BE2C (cell line): ENCODE measurements around the gene VSIG10L.

Experiments used
- DNase-seq: peaks from one replicate; pipeline ENCODE4 v3.0.0-alpha.2; 2020
- H3K27me3 ChIP-seq: fragments of 250-450 bp; sonication (Bioruptor Pico); 2 replicates; pipeline ENCODE4 v1.5.1; 2020; ENCODE audit warnings: mild to moderate bottlenecking
- H3K36me3 ChIP-seq: fragments of 250-450 bp; sonication (Bioruptor Pico); 2 replicates; pipeline ENCODE4 v1.5.1; 2020; ENCODE audit warnings: mild to moderate bottlenecking
- H3K4me1 ChIP-seq: fragments of 250-450 bp; sonication (Bioruptor Pico); 2 replicates; pipeline ENCODE4 v1.5.1; 2020
- H3K4me3 ChIP-seq: 2 replicates; pipeline ENCODE4 v1.5.1; 2011; ENCODE audit warnings: low read depth, low read length
- H3K9me3 ChIP-seq: fragments of 250-450 bp; sonication (Bioruptor Pico); 2 replicates; pipeline ENCODE4 v1.5.1; 2020
- TF ChIP-seq, protein P1 (sequence below): IDR thresholded peaks from 2 replicates; pipeline ENCODE4 v1.5.1; 2012; ENCODE audit warnings: mild to moderate bottlenecking, low read depth, low read length

The VSIG10L gene

DNA sequence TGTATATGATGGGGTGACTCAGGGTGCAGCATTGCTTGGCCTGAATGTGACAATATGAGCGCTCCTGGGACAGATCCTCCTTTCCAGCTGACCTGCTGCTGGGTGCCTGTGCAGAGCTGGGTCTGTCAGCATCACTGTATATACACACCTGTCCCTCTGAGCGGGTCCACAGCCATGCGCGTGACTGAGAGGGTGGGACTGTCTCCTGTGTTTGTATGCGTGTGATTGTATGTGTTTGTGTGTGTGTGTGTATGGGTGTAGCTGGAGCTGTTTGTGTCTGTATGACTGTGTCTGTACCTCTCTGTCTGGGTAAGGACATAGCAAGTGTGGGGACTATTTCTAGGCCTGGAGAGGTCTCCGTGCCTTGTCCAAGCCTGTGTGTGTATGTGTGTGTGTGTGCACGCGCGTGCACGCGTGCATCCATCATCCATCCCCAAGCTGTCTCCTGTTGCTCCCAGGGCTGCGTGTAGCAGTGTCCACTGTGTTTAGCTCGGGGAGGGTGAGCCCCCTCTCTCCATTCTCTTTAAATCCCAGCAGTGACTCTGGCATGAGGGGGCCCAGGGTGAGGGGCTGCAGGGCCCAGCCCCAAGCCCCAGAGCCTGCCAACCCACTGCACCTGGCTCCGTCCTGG lies 22.2 kb downstream of the VSIG10L start:
- Histone ChIP-seq H3K36me3 (no peaks in the 10 kb centered on the region), H3K4me1 (peaks cover 3% of the 10 kb centered on the region; the same call in 1 of the 2 replicates), H3K9me3 (no peaks in the 10 kb centered on the region), H3K27me3 (no peaks in the 10 kb centered on the region), H3K4me3 (no peak overlapping the region; the same call in 1 of the 2 replicates)
- no peak for DNase-seq
- TF ChIP-seq, protein P1, sequence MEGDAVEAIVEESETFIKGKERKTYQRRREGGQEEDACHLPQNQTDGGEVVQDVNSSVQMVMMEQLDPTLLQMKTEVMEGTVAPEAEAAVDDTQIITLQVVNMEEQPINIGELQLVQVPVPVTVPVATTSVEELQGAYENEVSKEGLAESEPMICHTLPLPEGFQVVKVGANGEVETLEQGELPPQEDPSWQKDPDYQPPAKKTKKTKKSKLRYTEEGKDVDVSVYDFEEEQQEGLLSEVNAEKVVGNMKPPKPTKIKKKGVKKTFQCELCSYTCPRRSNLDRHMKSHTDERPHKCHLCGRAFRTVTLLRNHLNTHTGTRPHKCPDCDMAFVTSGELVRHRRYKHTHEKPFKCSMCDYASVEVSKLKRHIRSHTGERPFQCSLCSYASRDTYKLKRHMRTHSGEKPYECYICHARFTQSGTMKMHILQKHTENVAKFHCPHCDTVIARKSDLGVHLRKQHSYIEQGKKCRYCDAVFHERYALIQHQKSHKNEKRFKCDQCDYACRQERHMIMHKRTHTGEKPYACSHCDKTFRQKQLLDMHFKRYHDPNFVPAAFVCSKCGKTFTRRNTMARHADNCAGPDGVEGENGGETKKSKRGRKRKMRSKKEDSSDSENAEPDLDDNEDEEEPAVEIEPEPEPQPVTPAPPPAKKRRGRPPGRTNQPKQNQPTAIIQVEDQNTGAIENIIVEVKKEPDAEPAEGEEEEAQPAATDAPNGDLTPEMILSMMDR = no peak

DNA sequence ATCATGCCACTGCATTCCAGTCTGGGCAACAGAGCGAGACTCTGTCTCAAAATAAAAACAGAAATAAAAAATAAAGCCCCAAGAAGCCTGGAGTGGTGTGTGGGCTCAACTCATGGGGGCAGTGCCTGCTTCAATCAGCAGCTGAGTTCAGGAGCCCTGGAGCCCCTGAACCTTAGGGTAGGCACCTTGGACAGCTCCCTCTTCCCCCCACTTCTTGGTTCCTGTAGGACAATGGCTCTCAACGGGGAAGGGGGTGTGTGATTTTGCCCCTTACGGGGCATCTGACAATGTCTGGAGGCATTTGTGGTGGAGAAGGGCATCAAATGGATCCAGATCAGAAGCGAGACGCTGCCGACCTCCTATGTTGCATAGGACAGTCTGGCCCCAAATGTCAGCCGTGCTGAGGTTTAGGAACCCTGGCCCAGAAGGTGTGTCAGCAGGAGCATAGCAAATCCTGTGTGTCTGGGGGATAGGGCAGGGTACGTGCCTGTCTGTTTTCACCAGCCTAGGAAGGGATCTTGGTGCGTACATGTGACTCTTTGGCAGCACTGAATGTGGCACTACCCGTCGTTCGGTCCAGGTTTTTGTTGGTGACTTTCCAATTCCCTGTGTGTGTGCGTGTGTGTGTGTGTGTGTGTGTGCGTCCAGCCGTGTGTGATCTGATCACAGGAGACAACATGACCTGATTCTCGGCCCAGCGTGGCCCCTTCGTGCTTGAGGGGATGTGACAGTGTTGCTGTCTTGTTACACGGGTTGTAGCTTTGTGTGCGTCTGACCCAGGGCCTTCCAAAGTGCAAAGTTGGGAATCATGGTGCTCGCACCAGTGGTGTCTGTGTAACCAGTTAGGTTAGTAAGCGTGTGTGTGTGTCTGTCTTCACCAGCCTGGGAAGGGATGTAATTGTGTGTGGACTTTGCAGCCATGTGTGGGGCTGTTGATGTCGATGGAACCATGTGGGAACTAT lies 23.0 kb downstream of the VSIG10L start:
- Histone ChIP-seq H3K27me3 (no peaks in the 10 kb centered on the region), H3K36me3 (no peaks in the 10 kb centered on the region), H3K4me1 (peaks cover 3% of the 10 kb centered on the region; the same call in 1 of the 2 replicates), H3K9me3 (no peaks in the 10 kb centered on the region), H3K4me3 (no peak overlapping the region)
- DNase-seq = no peak
- TF ChIP-seq, protein P1 = no peak

DNA sequence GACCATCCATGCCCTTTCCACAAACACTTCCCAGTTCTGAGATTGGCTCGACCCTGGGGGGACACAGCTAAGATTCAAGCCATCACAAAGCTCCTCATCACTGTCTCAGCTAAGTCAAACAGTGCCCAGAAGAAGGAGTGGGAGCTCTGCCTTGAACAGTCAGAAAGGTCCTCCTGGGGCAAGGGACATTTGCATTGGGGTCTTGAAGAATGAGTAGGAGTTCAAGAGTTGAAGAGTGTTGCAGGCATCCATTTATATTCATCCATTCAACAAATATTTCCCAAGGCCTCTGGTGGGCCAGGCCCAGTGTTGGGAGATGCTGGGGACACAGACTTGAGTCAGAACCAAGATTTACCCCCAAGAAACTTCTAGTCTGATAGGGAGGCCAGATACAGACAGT lies 24.0 kb downstream of the VSIG10L start:
- TF ChIP-seq, protein P1 = no peak
- Histone ChIP-seq H3K9me3 (no peaks in the 10 kb centered on the region), H3K27me3 (no peaks in the 10 kb centered on the region), H3K4me1 (0 out of 2 replicates have a peak, but pooled peaks cover 3% of the 10 kb centered on the region), H3K36me3 (no peaks in the 10 kb centered on the region), H3K4me3 (no peak overlapping the region)
- no peak for DNase-seq

DNA sequence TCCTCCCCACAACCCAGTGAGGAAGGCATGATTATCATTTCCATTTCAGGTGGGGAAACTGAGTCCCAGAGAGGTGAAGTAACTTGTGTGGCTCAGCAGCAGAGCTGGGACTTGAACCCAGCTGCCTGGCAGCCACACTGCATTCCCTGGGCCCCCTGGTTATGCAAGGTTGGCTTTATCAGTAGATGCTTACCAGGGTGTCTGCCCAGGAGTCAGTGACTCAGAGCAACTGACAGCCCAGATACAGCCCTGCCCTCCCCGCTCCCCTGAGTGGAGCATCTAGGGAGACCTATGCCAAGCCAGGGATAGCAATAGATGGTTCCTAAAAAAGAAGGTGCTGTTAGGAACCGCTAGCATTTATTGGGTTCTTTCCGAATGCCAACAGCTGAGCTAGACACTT lies 24.6 kb downstream of the VSIG10L start:
- H3K4me3 ChIP-seq = no peak overlapping the region
- TF ChIP-seq, protein P1 = no peak
- DNase-seq = no peak
- H3K9me3 ChIP-seq = no peaks in the 10 kb centered on the region
- H3K4me1 ChIP-seq = 0 out of 2 replicates have a peak, but pooled peaks cover 3% of the 10 kb centered on the region
- no peaks in the 10 kb centered on the region for H3K27me3 ChIP-seq
- H3K36me3 ChIP-seq = no peaks in the 10 kb centered on the region

DNA sequence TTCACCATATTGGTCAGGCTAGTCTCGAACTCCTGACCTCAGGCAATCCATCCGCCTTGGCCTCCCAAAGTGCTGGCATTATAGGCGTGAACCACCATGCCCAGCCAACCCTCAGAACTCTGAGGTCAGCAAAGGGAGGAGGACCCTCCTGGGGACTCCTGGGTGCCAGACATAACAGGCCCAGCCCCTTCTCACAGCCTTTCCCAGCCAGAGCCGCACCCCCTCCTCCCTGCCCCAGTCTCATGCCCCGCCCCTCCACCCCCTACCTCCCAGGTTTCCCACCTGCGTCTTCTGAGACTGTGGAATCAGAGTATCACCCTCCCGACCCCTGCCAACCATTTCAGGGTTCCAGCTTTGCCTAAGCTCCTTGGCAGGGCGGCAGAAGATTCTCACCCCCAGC lies 25.3 kb downstream of the VSIG10L start:
- no peak for DNase-seq
- Histone ChIP-seq H3K27me3 (no peaks in the 10 kb centered on the region), H3K4me1 (0 out of 2 replicates have a peak, but pooled peaks cover 3% of the 10 kb centered on the region), H3K4me3 (no peak overlapping the region), H3K9me3 (no peaks in the 10 kb centered on the region), H3K36me3 (no peaks in the 10 kb centered on the region)
- TF ChIP-seq, protein P1 = no peak
